Body of pancreas (tissue), 4 donors: ENCODE data around the gene MUC6. TPM values are rescaled to one million over a fixed set of nuclear protein-coding genes. Genes with fewer than 3 reads are reported as not detected.

Experiments used
- ATAC-seq: fragments of 150-250 bp; one replicate; pipeline ENCODE4 v1.9.1; 2016
- DNase-seq, 4 donors: peaks; one replicate each; pipeline ENCODE4 v3.0.0-alpha.2; 2019
- H3K27ac ChIP-seq, 4 donors: fragments of 200-600 bp; sonication (generic); 1 replicate in 3 of 4; 2 replicates in 1 of 4; pipeline versions ENCODE4 v1.5.1 to v1.6.1; 2016 to 2019; ENCODE audit warnings: mild to moderate bottlenecking in 1 of 4, mixed read lengths in 1 of 4, moderate library complexity in 1 of 4
- H3K27me3 ChIP-seq, 2 donors: fragments of 200-600 bp; sonication (generic); one replicate each; pipeline ENCODE4 v1.6.0; 2016; ENCODE audit warnings: mild to moderate bottlenecking in 1 of 2
- H3K36me3 ChIP-seq, 2 donors: fragments of 200-600 bp; sonication (generic); replicated peaks in 1 of 2; 2 replicates each; pipeline ENCODE4 v1.5.1; 2016; ENCODE audit warnings: low read depth in 2 of 2; ENCODE audit not compliant: insufficient read depth in 1 of 2
- H3K4me1 ChIP-seq: fragments of 200-600 bp; sonication (generic); one replicate; pipeline ENCODE4 v1.6.0; 2016
- H3K4me3 ChIP-seq, 2 donors: fragments of 200-600 bp; sonication (generic); 1 replicate in 1 of 2; 2 replicates in 1 of 2; pipeline ENCODE4 v1.5.1; 2016 to 2019
- H3K9me3 ChIP-seq, 3 donors: fragments of 200-600 bp; sonication (generic); 1 replicate in 2 of 3; 2 replicates in 1 of 3; pipeline ENCODE4 v1.5.1; 2016
- POLR2A ChIP-seq, 3 donors: fragments of 450-650 bp; IDR thresholded peaks; one replicate each; pipeline ENCODE4 v1.6.1; 2016; ENCODE audit warnings: antibody characterized with exemption in 3 of 3, mild to moderate bottlenecking in 2 of 3
- WGBS, 2 donors: methylation state at CpG; one replicate each; pipeline ENCODE4 v1.1.5; 2017; 5-methylcytosine and 5-hydroxymethylcytosine counted together
- intact Hi-C: fragments of 100-400 bp; cut with DNase I; formaldehyde crosslinking; loops from one replicate; pipeline ENCODE4 v1.15.1; 2023
- total RNA-seq, 2 donors: library from RNA; depleted of rRNA; stranded (reverse); fragments of >200 nt; gene quantifications; one replicate each; pipeline ENCODE4 v1.1.0, GENCODE V29; 2016
- TF ChIP-seq, protein P1 (sequence below), 7 experiments: fragments of 450-650 bp in 4 of 7; fragments of 200-600 bp in 3 of 7; sonication (generic) in 3 of 7; IDR thresholded peaks; one replicate each; pipeline ENCODE4 v1.5.1; 2016 to 2019; ENCODE audit warnings: antibody characterized with exemption in 7 of 7

MUC6 gene
- total RNA-seq, 2 donors from 2014 or later: 101 to 194 TPM

DNA sequence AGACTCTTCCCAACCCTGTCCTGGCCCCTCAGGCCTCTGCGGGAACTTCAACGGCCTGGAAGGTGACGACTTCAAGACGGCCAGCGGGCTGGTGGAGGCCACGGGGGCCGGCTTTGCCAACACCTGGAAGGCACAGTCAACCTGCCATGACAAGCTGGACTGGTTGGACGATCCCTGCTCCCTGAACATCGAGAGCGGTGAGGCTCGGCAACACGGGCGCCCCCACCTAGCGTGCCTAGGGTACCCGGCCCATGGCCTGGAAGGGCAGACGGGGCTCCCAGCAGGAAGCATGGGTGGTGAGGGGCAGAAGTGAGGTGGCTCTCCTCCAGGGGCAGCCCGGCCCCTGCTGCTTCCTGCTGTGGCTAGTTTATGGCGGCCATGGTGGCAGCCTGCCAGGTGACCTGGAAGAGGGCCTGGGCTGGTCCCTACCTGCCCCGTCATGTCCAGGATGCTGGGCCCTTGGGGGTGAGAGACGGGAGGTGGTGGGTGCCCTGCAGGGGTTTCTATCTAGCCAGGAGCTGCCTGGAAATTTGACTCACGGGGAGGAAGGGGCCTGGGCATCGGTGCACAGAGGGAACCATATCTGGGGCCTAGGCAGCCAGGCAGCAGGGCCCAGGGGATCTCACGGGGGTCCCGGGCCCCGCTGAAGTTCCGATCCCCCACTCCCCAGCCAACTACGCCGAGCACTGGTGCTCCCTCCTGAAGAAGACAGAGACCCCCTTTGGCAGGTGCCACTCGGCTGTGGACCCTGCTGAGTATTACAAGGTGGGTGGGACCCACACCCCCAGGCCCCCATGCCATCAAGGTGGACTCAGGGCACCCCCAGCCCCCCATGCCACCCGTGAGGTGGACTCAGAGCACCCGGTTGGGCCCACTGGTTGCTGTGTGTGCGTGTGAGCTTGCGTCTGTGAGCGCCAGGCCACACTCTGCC is 47.4 kb upstream of the MUC6 start:
- Histone ChIP-seq H3K4me3 (no peak overlapping the region), H3K36me3 (no peaks in the 10 kb centered on the region)

DNA sequence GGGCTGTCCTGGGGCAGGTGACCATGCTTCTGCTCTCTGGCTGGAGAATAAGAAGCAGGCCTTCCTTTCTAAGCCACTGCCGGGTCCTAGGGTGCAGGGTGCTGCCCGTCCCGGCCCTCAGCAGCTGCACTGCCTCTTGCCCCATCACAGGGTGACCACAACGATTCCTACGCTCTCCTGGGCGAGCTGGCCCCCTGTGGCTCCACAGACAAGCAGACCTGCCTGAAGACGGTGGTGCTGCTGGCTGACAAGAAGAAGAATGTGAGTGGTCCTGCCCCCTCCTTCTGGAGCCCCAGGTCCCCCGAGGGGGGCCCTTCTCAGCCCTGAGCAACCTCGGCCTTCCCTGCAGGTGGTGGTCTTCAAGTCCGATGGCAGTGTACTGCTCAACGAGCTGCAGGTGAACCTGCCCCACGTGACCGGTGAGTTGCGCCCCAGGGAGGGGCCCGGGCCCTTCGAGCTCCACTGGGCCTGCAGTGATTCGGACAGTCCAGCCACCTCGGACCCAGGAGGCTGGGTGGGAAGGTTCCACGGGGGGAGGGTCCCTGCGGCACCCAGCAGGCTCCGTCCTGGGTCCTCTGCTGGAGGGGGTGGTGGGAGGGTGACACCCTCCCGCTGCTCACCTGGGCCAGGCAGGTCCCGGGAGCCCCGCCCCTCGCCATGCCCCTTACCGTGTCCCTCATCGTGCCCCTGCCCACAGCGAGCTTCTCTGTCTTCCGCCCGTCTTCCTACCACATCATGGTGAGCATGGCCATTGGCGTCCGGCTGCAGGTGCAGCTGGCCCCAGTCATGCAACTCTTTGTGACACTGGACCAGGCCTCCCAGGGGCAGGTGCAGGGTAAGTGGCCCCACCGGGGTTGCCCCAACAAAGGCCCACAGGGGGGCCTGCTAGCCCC is 46.5 kb upstream of the MUC6 start:
- H3K4me3 ChIP-seq: no peak overlapping the region
- no peaks in the 10 kb centered on the region for H3K27me3 ChIP-seq
- no peak overlapping the region for H3K27ac ChIP-seq
- no peaks in the 10 kb centered on the region for H3K36me3 ChIP-seq
- WGBS, 2 donors: 71 to 82% methylated on average over 23 to 27 of the region's 33 CpGs
- DNase-seq (peak in 2 of 4 donors; percentile 2 to 7), ATAC-seq (no peak)
- TF ChIP-seq, protein P1, sequence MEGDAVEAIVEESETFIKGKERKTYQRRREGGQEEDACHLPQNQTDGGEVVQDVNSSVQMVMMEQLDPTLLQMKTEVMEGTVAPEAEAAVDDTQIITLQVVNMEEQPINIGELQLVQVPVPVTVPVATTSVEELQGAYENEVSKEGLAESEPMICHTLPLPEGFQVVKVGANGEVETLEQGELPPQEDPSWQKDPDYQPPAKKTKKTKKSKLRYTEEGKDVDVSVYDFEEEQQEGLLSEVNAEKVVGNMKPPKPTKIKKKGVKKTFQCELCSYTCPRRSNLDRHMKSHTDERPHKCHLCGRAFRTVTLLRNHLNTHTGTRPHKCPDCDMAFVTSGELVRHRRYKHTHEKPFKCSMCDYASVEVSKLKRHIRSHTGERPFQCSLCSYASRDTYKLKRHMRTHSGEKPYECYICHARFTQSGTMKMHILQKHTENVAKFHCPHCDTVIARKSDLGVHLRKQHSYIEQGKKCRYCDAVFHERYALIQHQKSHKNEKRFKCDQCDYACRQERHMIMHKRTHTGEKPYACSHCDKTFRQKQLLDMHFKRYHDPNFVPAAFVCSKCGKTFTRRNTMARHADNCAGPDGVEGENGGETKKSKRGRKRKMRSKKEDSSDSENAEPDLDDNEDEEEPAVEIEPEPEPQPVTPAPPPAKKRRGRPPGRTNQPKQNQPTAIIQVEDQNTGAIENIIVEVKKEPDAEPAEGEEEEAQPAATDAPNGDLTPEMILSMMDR (IDR thresholded peaks at IDR 0.05): no peak
- no peak for TF ChIP-seq POLR2A (IDR thresholded peaks at IDR 0.05)
- H3K9me3 ChIP-seq: no peaks in the 10 kb centered on the region
- no peaks in the 10 kb centered on the region for H3K4me1 ChIP-seq
- intact Hi-C loops: no loop called here

More for the DNA sequence above, 47.4 kb upstream of the MUC6 start:
- intact Hi-C loops: no loop called here
- 69 to 83% methylated on average over 7 to 33 of the region's 34 CpGs for WGBS, 2 donors
- Histone ChIP-seq H3K9me3 (no peaks in the 10 kb centered on the region), H3K27me3 (no peaks in the 10 kb centered on the region), H3K27ac (no peak overlapping the region), H3K4me1 (no peaks in the 10 kb centered on the region)
- TF ChIP-seq POLR2A (IDR thresholded peaks at IDR 0.05): no peak
- TF ChIP-seq, protein P1 (IDR thresholded peaks at IDR 0.05): no peak
- DNase-seq (peak in 2 of 4 donors; percentile 10 to 16), ATAC-seq (no peak)

DNA sequence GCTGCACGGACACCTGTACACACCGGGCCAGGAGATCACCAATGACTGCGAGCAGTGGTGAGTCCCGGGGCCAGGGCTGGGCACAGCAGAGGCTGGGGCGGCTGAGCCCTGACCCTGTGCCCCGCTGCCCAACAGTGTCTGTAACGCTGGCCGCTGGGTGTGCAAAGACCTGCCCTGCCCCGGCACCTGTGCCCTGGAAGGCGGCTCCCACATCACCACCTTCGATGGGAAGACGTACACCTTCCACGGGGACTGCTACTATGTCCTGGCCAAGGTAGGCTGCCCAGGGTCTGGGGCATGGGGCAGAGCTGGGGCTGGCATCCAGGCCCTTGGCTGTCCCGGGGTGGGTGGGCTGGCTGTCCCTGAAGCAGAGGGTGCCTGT is 45.8 kb upstream of the MUC6 start:
- Histone ChIP-seq H3K36me3 (no peaks in the 10 kb centered on the region), H3K4me1 (no peaks in the 10 kb centered on the region), H3K27ac (no peak overlapping the region), H3K9me3 (no peaks in the 10 kb centered on the region), H3K27me3 (no peaks in the 10 kb centered on the region), H3K4me3 (no peak overlapping the region)
- intact Hi-C loops: no loop called here
- WGBS, 2 donors: 60 to 74% methylated on average over 1 to 12 of the region's 14 CpGs
- ATAC-seq: no peak
- peak in 1 of 4 donors; percentile 4 for DNase-seq
- TF ChIP-seq, protein P1 (IDR thresholded peaks at IDR 0.05): no peak
- no peak for TF ChIP-seq POLR2A (IDR thresholded peaks at IDR 0.05)

DNA sequence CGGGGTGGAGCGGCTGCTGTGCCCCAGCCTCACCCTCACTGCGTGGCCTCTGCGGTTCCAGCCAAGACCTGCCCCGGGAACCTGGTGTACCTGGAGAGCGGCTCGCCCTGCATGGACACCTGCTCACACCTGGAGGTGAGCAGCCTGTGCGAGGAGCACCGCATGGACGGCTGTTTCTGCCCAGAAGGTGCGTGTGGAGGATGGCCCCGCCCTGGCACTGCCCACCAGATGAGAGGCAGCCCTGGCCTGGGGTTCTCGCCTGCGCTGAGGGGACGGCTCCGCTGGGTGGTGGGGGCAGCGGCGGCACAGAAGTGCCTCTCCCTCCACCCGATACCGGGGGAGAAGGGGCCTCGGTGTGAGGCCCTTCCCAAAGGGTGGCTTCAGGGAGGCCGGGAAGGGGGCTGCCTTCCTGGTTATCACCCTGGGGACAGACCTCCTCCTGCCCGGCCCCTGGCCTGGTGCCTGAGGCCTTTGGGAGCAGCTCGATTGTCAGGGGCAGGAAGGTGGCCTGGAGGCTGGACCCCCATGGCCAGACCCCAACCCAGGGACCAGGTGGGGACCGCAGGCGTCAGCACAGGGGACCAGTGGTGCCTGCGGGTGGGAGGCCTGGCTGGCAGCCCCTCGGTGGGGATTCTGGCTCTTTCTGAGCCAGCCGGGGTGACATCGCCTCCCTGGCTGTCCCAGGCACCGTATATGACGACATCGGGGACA is 45.2 kb upstream of the MUC6 start:
- intact Hi-C loops: no loop called here
- H3K9me3 ChIP-seq: no peaks in the 10 kb centered on the region
- ATAC-seq (no peak), DNase-seq (peak in 1 of 4 donors; percentile 4)
- no peak for TF ChIP-seq POLR2A (IDR thresholded peaks at IDR 0.05)
- TF ChIP-seq, protein P1 (IDR thresholded peaks at IDR 0.05): no peak
- H3K27ac ChIP-seq: no peak overlapping the region
- H3K36me3 ChIP-seq: no peaks in the 10 kb centered on the region
- no peaks in the 10 kb centered on the region for H3K27me3 ChIP-seq
- 50 to 60% methylated on average over 1 to 23 of the region's 33 CpGs for WGBS, 2 donors
- no peaks in the 10 kb centered on the region for H3K4me1 ChIP-seq
- H3K4me3 ChIP-seq: no peak overlapping the region
